ENCODE measurements around the gene SSBP3.

GRCh38 chr1:54405898-54406293, 298 bp downstream of the SSBP3 start:
- TF ChIP-seq SUZ12 (IDR thresholded peaks at IDR 0.05; ENCODE audit: extremely low read depth, insufficient read depth, insufficient read length) = no peak
- TF ChIP-seq ZNF274 (IDR thresholded peaks at IDR 0.05; ENCODE audit: low read depth, low read length) = no peak
